Measurements from ENCODE around the gene ADAM33.

The ADAM33 gene

DNA sequence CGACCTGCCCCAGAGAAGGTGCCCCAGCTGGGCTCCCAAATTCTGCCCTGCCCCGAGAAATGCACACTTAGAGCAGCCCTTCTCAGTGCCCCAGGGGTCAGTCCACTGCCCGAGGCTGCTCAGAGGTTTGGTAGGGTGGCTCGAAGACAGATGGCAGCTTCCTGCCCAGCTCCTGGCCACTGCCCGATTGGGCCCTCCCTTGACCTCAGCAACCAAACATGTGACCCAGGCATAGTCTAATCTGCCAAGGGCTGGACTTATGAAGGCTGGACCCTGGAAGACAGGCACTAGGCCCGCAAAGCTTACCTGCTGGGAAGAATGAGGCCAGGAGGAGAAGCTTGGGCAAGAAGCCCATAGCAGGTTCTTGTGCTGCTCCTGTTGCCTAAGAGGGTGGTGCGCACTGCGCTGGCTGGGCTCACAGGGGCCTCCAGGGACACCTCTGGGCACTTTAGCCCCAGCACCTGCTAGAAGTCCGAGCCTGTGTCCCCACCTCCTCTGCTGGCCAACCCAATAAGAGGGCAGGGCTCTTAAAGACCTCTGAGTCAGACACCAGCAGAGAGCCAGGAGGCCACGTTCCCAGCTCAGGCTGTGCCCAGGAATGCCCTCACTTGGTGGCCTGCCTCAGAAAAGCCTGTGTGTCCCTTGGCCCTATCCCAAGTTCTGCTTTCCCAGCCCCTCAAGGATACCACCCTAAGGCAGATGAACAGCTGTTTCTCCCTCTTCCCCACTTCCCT is 25.1 kb upstream of the ADAM33 start:
- no peak for DNase-seq

DNA sequence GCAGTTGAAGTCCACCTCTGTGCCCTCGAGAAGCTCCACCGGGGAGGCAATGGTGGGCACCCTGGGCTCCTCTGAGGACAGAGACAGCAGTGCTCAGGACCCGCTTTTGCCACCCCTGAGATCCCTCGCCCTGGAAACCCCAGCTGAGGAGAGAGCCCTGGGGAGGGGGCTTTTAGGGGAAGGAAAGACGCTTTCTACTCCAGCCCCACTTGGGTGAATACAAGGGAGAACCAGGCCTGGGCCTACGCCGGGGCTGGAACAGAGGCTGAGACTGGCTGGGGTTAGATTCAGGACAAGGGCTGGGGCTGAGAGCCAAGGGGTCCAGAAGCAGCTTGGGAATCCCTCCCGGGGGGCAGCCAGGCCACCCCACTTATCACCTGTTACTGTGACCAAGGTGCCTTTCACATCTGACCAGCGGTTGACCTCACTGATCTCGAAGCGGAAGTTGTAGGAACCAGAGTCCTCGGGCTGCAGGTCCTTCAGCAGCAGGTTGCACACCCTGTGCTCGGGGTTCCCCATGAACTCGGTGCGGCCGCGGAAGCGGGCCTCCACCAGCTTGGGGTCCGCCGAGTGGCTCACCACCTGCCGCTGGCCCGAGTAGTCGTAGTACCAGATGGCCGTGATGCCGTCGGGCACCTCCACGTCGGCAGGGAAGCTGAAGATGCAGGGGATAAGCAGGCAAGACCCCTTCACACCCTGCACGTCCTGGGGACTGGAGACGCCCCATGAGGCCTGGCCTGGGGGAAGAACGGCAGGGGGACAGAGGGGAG is 24.3 kb upstream of the ADAM33 start:
- peak in 1 of 2 experiments; percentile 31 for DNase-seq

GRCh38 chr20:3705491-3705969 is 23.7 kb upstream of the ADAM33 start:
- no peak for DNase-seq

DNA sequence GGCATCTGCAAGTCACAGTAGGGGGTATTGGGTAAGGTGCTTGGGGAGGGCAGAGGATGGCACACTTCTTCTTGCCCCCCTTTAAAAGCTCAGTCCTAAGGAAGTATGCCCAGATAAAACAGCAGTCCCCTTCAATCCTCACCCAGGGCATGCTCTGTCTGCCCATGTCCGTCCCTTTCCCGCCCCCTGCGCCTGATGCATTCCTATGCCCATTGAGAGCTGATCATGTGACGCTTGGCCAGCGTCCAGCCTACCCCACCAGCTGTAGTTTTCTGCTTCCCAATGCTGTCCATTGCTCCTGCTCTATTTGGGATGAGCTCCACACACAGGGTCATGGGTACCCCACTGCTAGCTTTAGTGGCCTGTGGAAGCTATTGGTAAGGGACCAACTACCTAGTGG is 22.3 kb upstream of the ADAM33 start:
- DNase-seq: no peak

- DNase-seq: no peak
Measured at GRCh38 chr20:3702611-3703391, 21.0 kb upstream of the ADAM33 start.

GRCh38 chr20:3701061-3701998 is 19.5 kb upstream of the ADAM33 start:
- DNase-seq: no peak

GRCh38 chr20:3699037-3699436 is 17.2 kb upstream of the ADAM33 start:
- peak in 1 of 2 experiments; percentile 11 for DNase-seq

GRCh38 chr20:3698591-3699001 is 16.8 kb upstream of the ADAM33 start:
- DNase-seq: no peak

GRCh38 chr20:3697588-3698305 is 15.9 kb upstream of the ADAM33 start:
- DNase-seq: no peak

GRCh38 chr20:3696745-3697587 is 15.2 kb upstream of the ADAM33 start:
- no peak for DNase-seq

- DNase-seq: no peak
Measured at GRCh38 chr20:3696200-3696599, 14.4 kb upstream of the ADAM33 start.

DNA sequence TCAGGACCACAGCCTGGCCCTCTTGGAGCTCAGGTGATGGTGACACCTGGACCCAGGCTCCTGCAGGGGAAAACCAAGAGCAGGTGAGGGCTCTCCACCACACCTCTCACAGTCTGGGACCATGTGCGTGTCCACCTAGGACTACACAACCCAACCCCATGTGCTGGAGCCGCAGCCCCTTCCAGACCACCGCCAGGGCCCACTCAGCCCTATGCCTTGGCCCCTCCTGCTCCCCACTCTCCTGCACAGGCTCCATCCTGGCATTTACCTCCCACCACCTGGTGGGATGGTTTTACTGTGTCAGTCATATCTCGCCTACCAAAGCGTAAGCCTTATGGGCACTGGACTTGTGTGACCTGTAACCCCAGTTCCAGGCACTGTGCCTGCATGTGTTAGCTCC is 13.1 kb upstream of the ADAM33 start:
- DNase-seq: no peak

DNA sequence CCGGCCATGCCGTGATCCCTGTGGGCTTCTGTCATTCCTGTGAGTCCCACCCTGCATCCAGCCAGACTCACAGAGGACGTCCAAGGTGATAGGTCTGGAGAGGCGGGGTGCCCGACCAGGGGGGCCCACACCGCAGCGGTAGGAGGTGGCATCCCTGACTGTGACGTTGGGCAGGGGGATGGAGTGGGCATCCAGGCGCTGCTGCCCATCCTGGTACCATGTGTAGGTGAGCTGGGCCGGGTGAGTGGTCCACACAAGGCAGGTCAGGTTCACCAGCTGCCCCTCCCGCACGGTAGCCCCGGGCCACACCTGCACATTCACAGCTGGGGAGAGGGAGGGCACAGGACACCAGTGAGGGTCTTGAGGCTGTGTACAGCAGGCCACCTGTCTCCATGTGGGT is 11.6 kb upstream of the ADAM33 start:
- DNase-seq: no peak

DNA sequence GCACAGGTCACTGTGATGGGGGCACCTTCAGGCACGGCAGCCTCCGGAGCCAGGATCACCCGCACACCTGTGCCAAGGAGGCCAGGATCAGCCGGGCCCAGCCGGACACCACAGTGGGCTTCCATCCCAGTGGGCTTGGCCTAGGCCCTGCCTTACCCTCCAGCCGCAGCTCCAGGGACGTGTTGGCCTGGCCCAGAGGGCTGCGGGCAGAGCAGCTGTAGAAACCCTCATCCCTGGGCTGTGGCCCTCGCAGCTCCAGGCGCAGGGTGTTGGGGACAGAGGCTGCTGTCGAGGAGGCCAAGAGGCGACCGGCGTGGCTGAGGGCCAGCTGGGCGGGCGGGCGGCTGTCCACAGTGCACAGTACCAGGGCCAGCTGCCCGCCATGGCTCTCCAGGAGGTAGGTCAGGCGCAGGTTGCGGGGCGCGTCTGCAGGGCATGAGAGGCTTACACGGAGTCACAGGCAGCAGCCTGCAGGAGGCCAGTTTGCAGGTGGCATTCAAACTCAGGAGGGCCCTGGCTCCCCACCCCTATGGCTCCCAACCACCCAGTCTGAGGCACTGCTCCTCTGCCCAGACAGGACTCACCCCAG is 11.0 kb upstream of the ADAM33 start:
- no peak for DNase-seq

GRCh38 chr20:3691897-3692296 is 10.1 kb upstream of the ADAM33 start:
- no peak for DNase-seq

GRCh38 chr20:3691306-3691705 is 9.5 kb upstream of the ADAM33 start:
- no peak for DNase-seq

DNA sequence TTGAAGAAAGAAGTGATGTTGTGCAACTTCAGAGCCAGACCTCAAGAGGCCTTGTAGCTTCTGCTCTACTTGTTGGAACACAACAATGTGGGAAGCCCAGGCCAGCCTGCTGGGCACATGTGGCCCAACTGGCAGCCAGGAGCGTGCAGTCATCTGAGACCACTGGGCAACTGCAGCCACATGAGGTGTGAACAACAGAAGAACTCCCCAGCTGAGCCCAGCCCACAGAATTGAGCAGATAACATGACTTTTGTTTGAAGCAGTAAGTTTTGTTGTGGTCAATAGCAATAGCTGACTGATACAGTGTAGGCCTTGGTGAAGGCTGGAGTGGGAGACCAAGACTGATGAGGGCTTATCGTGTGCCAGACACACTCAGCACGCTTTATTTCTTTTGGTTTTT is 8.6 kb upstream of the ADAM33 start:
- no peak for DNase-seq

DNA sequence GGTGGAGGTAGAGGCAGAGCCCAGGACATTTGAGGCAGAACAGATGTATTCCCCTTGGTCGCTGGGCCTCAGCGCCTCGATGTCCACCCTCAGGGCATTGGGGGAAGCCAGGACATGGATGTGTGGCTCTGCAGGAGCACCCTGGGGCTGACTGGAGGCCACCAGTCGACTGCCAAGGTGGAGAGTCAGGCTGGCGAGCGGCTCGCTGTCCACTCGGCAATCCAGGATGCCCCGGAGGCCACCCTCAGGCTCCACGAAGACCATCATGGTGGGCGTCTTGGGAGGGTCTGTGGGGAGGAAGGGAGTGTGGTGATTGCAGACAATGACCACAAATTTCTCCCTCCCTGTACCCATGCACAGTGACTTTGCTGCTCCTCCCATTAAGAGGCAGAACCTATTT is 8.2 kb upstream of the ADAM33 start:
- no peak for DNase-seq

DNA sequence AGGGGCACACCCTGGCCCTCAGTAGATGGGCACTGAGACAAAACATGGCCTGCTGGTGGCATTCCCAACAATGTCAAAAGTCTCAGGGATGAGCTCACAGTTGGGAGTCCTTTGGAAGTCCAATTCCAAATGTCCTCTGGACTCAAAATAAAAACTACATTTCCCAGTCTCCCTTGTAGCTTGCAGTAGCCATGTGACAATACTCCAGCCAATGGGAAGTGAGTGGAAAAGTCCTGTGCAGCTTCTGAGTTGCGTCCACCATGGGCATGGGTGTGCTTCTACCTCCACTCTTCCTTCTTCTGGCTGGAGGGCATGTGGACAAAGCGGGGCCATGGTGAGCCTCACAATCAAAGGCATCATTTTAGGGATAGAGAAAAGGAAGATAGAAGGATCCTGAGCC is 5.8 kb upstream of the ADAM33 start:
- peak in 1 of 2 experiments; percentile 26 for DNase-seq

DNA sequence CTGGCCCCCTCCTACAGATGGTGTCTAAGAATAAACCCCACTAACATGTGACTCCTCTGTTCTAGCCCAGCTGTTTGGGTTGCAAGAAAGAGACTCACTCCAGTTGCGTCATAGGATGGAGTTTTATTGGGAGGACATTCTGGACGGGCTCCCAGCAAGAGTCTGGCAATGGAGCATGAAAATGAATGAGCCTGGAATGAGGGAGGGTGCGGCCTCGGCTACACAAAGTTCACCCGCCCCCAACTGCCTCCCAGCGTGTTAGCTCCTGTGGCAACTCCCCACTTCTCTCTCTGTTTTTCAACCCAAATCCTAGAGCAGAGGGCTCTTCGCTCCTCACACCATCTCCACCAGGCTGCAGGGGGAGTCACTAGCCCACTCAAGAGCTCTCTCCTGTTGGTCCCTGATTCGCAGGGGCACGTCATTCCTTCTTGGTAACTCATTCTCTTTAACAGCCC is 5.1 kb upstream of the ADAM33 start:
- peak in 1 of 2 experiments; percentile 24 for DNase-seq

Measured in NCI-H524 (cell line).